ENCODE measurements around the gene ARHGAP1. TPM values are rescaled to one million over a fixed set of nuclear protein-coding genes. Genes with fewer than 3 reads are reported as not detected.

The ARHGAP1 gene
- total RNA-seq, 1 donor from 2014 or later, result 98.1 TPM

DNA sequence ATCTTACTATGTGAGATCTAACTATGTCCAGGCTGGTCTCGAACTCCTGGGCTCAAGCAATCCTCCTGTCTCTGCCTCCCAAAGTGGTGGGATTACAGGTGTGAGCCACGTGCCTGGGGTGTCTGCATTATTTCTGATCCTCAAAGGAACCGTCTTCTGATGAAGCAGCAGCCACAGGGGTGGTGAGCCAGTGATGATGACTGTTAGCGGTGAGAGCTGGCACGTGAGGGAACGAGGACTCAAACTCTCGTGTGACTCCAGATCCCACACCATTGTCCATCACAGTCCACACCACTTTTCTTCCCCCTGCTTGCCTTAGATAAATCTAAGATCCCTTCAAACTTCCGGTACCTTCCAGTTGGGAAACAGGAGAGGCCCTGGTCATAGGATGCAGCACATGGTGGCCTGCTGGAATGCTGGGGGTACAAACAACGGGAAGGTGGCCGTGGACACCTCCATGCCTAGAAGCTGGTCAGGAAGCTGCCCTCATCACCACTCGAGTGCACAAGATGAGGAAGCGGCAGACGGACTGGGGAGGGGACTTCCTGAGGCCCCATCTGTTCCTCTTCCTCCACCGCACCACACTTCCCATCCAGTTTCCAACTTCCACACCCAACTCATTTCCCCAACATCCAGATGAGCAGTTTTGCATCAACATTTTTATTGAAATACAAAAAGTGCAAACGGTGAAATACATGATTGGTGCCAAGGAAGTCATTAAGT, 23.8 kb downstream of the ARHGAP1 start:
- Mint-ChIP-seq H3K4me3 (ENCODE audit: unreplicated experiment) (no peak overlapping the region), H3K36me3 (ENCODE audit: unreplicated experiment) (peaks cover 24% of the 10 kb centered on the region), H3K27ac (ENCODE audit: unreplicated experiment) (no peak overlapping the region)

DNA sequence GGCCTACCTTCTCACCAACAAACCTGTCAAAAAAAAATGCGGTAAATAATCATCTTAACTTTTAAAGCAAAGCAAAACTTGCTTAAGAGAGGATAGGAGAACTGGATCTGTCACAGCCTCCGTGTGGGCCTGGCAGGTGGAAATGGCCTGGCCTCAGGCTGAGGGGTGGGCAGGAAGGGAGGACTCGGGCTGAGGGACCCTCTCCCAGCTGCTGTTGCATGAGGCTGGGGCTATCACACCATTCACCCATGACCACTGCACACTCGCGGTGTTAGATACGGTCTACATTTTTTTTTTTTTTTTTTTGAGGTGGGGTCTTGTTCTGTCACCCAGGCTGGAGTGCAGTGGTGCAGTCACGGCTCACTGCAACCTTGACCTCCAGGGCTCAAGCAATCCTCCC, 24.5 kb downstream of the ARHGAP1 start:
- Mint-ChIP-seq H3K4me3 (ENCODE audit: unreplicated experiment) (no peak overlapping the region), H3K27ac (ENCODE audit: unreplicated experiment) (peak overlapping the region; percentile 70), H3K4me1 (ENCODE audit: unreplicated experiment) (peaks cover 15% of the 10 kb centered on the region), H3K36me3 (ENCODE audit: unreplicated experiment) (peaks cover 24% of the 10 kb centered on the region), H3K27me3 (ENCODE audit: unreplicated experiment) (no peaks in the 10 kb centered on the region), H3K9me3 (ENCODE audit: unreplicated experiment) (no peaks in the 10 kb centered on the region)
- no peak for DNase-seq (ENCODE audit: extremely low spot score, unreplicated experiment)
- TF ChIP-seq, protein P1, sequence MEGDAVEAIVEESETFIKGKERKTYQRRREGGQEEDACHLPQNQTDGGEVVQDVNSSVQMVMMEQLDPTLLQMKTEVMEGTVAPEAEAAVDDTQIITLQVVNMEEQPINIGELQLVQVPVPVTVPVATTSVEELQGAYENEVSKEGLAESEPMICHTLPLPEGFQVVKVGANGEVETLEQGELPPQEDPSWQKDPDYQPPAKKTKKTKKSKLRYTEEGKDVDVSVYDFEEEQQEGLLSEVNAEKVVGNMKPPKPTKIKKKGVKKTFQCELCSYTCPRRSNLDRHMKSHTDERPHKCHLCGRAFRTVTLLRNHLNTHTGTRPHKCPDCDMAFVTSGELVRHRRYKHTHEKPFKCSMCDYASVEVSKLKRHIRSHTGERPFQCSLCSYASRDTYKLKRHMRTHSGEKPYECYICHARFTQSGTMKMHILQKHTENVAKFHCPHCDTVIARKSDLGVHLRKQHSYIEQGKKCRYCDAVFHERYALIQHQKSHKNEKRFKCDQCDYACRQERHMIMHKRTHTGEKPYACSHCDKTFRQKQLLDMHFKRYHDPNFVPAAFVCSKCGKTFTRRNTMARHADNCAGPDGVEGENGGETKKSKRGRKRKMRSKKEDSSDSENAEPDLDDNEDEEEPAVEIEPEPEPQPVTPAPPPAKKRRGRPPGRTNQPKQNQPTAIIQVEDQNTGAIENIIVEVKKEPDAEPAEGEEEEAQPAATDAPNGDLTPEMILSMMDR (IDR thresholded peaks at IDR 0.05), result no peak

More for the DNA sequence above, 23.8 kb downstream of the ARHGAP1 start:
- Mint-ChIP-seq H3K9me3 (ENCODE audit: unreplicated experiment) (no peaks in the 10 kb centered on the region), H3K4me1 (ENCODE audit: unreplicated experiment) (peaks cover 15% of the 10 kb centered on the region), H3K27me3 (ENCODE audit: unreplicated experiment) (no peaks in the 10 kb centered on the region)
- DNase-seq (ENCODE audit: extremely low spot score, unreplicated experiment), result no peak
- TF ChIP-seq, protein P1 (IDR thresholded peaks at IDR 0.05), result no peak

DNA sequence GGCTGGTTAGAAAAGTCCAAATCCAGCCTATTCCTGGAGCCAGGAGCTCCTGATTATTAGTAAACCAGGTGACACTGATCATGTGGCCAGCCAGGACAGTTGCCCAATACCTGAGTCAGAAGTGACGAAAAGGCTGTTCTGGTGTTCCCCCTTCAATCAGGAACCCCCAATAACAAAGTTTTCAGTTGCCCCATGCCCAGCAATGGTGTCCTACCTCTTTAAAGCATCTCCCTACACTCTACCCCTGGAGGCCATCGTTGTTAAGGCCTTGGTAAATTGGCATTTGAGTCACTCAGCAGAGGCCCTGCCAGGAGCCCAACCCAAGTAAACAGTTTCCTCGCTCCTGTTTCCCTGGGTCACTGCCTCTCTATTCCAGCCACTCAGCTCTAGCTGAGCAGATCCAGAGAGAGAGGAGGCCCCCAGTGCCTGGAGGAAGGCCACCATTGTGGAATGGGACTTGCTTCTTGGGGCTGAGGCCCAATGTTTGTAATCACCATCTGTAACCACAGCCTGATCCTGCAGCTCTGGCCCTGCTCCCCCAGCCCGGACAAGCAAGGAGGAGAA, 25.0 kb downstream of the ARHGAP1 start:
- no peak for DNase-seq (ENCODE audit: extremely low spot score, unreplicated experiment)
- H3K36me3 Mint-ChIP-seq (ENCODE audit: unreplicated experiment), result peaks cover 21% of the 10 kb centered on the region
- H3K27me3 Mint-ChIP-seq (ENCODE audit: unreplicated experiment), result no peaks in the 10 kb centered on the region
- no peaks in the 10 kb centered on the region for H3K9me3 Mint-ChIP-seq (ENCODE audit: unreplicated experiment)
- H3K27ac Mint-ChIP-seq (ENCODE audit: unreplicated experiment), result peak overlapping the region; percentile 70
- TF ChIP-seq, protein P1 (IDR thresholded peaks at IDR 0.05), result no peak
- H3K4me1 Mint-ChIP-seq (ENCODE audit: unreplicated experiment), result peaks cover 15% of the 10 kb centered on the region
- no peak overlapping the region for H3K4me3 Mint-ChIP-seq (ENCODE audit: unreplicated experiment)

DNA sequence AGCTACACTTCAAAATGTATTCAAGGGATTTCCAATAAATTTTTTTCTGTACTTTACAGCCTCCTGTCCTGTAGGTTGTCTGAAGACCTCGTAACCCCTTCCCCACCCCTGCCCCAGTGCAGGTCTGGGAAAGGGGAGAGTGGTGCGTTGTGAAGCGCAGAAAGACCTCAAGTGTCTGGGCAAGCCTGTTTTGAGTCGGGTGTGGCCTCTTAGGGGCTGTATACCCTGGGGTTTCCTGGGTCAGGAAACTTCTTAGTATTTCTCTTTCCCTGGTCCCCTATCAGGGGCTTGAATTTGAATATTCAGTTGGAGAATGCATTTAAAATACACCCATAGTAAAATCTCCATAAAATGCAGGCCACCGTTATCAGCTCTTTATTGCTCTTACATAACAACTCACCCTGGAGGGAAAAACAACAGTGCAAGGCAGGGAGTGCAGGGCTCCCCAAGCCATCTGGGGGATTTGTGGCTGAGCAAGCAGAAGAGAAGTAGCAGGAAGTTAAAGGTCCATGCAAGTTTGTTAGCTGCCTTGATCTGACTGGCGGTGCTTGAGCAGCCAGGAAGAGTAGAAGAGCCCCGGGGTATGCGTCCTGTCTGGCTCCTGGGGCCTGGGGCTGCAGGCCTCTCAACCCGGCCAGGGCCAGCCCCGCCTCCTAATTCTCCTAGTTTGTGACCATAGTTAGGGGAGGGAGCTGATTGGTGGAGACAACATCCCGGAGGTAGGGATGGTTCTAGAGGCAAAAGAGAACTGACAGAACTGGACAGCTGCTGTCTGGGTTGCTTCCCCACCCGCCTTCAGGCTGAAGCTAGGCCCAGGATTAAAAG, 25.7 kb downstream of the ARHGAP1 start:
- Mint-ChIP-seq H3K9me3 (ENCODE audit: unreplicated experiment) (no peaks in the 10 kb centered on the region), H3K36me3 (ENCODE audit: unreplicated experiment) (peaks cover 24% of the 10 kb centered on the region), H3K4me1 (ENCODE audit: unreplicated experiment) (peaks cover 15% of the 10 kb centered on the region), H3K27ac (ENCODE audit: unreplicated experiment) (peak overlapping the region; percentile 70), H3K27me3 (ENCODE audit: unreplicated experiment) (no peaks in the 10 kb centered on the region), H3K4me3 (ENCODE audit: unreplicated experiment) (no peak overlapping the region)
- no peak for DNase-seq (ENCODE audit: extremely low spot score, unreplicated experiment)
- TF ChIP-seq, protein P1 (IDR thresholded peaks at IDR 0.05), result no peak

Measured in osteocyte (in vitro differentiated cells).